Pancreas (tissue), 10 donors: ENCODE data around the gene ASIP. TPM values are rescaled to one million over a fixed set of nuclear protein-coding genes. Genes with fewer than 3 reads are reported as not detected.

Experiments
- ATAC-seq, 4 donors: fragments of 200-7000 bp; cut with Tn5 transposase; one replicate each; pipeline versions ENCODE4 v1.8.0 to v1.9.1; 2020; ENCODE audit warnings: mild to moderate bottlenecking in 4 of 4, moderate library complexity in 4 of 4
- DNase-seq, 6 donors: peaks; one replicate each; pipeline ENCODE4 v3.0.0-alpha.2; 2020
- FAIRE-seq: peaks from 2 replicates; lab custom pipeline; 2012; peaks lifted over from hg19 to GRCh38; lab: Jason Lieb, UNC
- H3K27ac ChIP-seq, 4 donors: fragments of 200-600 bp; sonication (generic); 1 replicate in 3 of 4; 2 replicates in 1 of 4; pipeline versions ENCODE4 v1.5.0 to v1.8.0; 2020
- H3K27me3 ChIP-seq, 4 donors: fragments of 200-600 bp; one replicate each; pipeline ENCODE4 v1.8.0; 2021
- H3K36me3 ChIP-seq, 3 donors: fragments of 200-600 bp; sonication (generic) in 1 of 3; one replicate each; pipeline versions ENCODE4 v1.5.0 to v1.8.0; 2020 to 2021
- H3K4me1 ChIP-seq, 3 donors: fragments of 200-600 bp; one replicate each; pipeline ENCODE4 v1.8.0; 2021
- H3K4me3 ChIP-seq, 4 donors: fragments of 200-600 bp; sonication (generic) in 2 of 4; one replicate each; pipeline versions ENCODE4 v1.5.0 to v1.8.0; 2020 to 2021
- H3K9me3 ChIP-seq, 4 donors: fragments of 200-600 bp; one replicate each; pipeline ENCODE4 v1.8.0; 2021
- WGBS, 2 donors: extraction: QIAGEN DNeasy Blood & Tissue Kit; methylation state at CpG; one replicate each; pipeline ENCODE4 v1.1.7; 2013; 5-methylcytosine and 5-hydroxymethylcytosine counted together
- intact Hi-C, 3 donors: fragments of 100-400 bp; cut with DNase I; formaldehyde crosslinking; loops; one replicate each; pipeline versions ENCODE4 v1.11.1 to v1.14.2; 2022
- polyA plus RNA-seq, 2 donors: library from polyadenylated mRNA; stranded (reverse); fragments of 200-250 nt; gene quantifications; one replicate each; pipeline ENCODE4 v1.2.3, GENCODE V29; 2013
- total RNA-seq, 6 donors: library from RNA; stranded (reverse); fragmentation: NEBNext Ultra II Directional in 4 of 6; extraction: Animal tissue kit (Norgen Biotek cat#: 25700) in 4 of 6; gene quantifications; one replicate each; pipeline versions ENCODE4 v1.2.1 to v1.2.4, GENCODE V29; 2021 to 2023
- TF ChIP-seq, protein P1 (sequence below), 4 donors: fragments of 200-600 bp; sonication (generic) in 3 of 4; IDR thresholded peaks; one replicate each; pipeline versions ENCODE4 v1.5.0 to v1.8.0; 2021; ENCODE audit warnings: antibody characterized with exemption in 4 of 4
- donor health status: healthy with polysubstance abuse.
- donor health status: DM: no; HTN: no; CAD: no; lungs with moderate emphysema.
- donor health status: DM: no; HTN: no; CAD: no.
- donor health status: control.
- donor health status: control.
- donor health status: Bipolar disorder and iron deficiency.
- donor health status: DM: yes; HTN: yes; CAD: no.
- donor health status: DM: no; HTN: no; CAD: no.
- donor health status: DM: no; HTN: no; CAD: no.
- donor health status: DM: yes; HTN: yes; CAD: no.

The ASIP gene
- total and polyA plus RNA-seq, 8 donors, result not detected

GRCh38 chr20:34242879-34243278 lies 1.7 kb downstream of the ASIP start:
- Histone ChIP-seq H3K27me3 (no peaks in the 10 kb centered on the region), H3K27ac (no peak overlapping the region), H3K9me3 (no peaks in the 10 kb centered on the region), H3K4me1 (peaks cover 0 to 8% (median 0%) of the 10 kb centered on the region in 3 donors), H3K4me3 (no peak overlapping the region), H3K36me3 (no peaks in the 10 kb centered on the region)
- ATAC-seq (peak in 2 of 4 donors; percentile 67), FAIRE-seq (no peak), DNase-seq (no peak)
- intact Hi-C loops, result no loop called here
- 37 to 39% methylated on average over 1 of the region's 1 CpG for WGBS, 2 donors
- TF ChIP-seq, protein P1, sequence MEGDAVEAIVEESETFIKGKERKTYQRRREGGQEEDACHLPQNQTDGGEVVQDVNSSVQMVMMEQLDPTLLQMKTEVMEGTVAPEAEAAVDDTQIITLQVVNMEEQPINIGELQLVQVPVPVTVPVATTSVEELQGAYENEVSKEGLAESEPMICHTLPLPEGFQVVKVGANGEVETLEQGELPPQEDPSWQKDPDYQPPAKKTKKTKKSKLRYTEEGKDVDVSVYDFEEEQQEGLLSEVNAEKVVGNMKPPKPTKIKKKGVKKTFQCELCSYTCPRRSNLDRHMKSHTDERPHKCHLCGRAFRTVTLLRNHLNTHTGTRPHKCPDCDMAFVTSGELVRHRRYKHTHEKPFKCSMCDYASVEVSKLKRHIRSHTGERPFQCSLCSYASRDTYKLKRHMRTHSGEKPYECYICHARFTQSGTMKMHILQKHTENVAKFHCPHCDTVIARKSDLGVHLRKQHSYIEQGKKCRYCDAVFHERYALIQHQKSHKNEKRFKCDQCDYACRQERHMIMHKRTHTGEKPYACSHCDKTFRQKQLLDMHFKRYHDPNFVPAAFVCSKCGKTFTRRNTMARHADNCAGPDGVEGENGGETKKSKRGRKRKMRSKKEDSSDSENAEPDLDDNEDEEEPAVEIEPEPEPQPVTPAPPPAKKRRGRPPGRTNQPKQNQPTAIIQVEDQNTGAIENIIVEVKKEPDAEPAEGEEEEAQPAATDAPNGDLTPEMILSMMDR (IDR thresholded peaks at IDR 0.05), result no peak

GRCh38 chr20:34243377-34243776 lies 2.2 kb downstream of the ASIP start:
- FAIRE-seq (no peak), DNase-seq (no peak)
- H3K4me1 ChIP-seq, result peaks cover 0 to 8% (median 0%) of the 10 kb centered on the region in 3 donors

GRCh38 chr20:34246126-34246626 lies 5.0 kb downstream of the ASIP start:
- FAIRE-seq, result no peak
- TF ChIP-seq, protein P1 (IDR thresholded peaks at IDR 0.05), result no peak
- H3K36me3 ChIP-seq, result no peaks in the 10 kb centered on the region
- 89 to 92% methylated on average over 2 of the region's 2 CpGs for WGBS, 2 donors
- DNase-seq, result no peak
- no peaks in the 10 kb centered on the region for H3K27me3 ChIP-seq
- no peak overlapping the region for H3K27ac ChIP-seq
- H3K4me1 ChIP-seq, result peaks cover 0 to 8% (median 0%) of the 10 kb centered on the region in 3 donors
- intact Hi-C loops, result no loop called here
- ATAC-seq, result no peak
- H3K4me3 ChIP-seq, result no peak overlapping the region
- no peaks in the 10 kb centered on the region for H3K9me3 ChIP-seq

More at GRCh38 chr20:34243377-34243776, 2.2 kb downstream of the ASIP start:
- no peaks in the 10 kb centered on the region for H3K27me3 ChIP-seq
- WGBS, 2 donors, result 48% methylated on average over 3 of the region's 3 CpGs
- H3K9me3 ChIP-seq, result no peaks in the 10 kb centered on the region
- no peaks in the 10 kb centered on the region for H3K36me3 ChIP-seq
- intact Hi-C loops, result no loop called here
- no peak overlapping the region for H3K4me3 ChIP-seq
- H3K27ac ChIP-seq, result no peak overlapping the region
- ATAC-seq, result no peak
- TF ChIP-seq, protein P1 (IDR thresholded peaks at IDR 0.05), result no peak

DNA sequence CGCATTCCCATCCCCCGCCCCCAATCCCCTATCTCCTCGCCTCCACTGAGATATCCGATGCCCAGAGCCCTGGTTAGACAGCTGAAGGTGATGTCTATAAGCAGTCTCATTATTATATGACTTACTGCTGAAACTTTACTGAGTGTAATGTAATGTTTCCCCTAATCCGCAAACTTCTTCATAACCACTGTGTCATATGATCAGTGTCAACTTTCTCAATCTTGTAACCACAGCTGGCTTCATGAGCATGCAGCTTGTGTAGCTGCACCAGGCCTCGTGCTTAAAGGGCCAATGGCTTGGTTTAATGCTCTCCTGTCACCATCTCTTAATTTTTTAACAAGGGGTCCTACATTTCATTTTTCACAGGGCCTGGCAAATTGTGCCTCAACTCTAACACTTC lies 8.1 kb downstream of the ASIP start:
- DNase-seq (no peak), ATAC-seq (peak in 2 of 4 donors; percentile 54 to 79), FAIRE-seq (no peak)
- 85 to 90% methylated on average over 6 of the region's 6 CpGs for WGBS, 2 donors
- H3K4me1 ChIP-seq, result no peaks in the 10 kb centered on the region
- H3K36me3 ChIP-seq, result no peaks in the 10 kb centered on the region
- no peaks in the 10 kb centered on the region for H3K27me3 ChIP-seq
- no peak overlapping the region for H3K27ac ChIP-seq
- H3K4me3 ChIP-seq, result no peak overlapping the region
- TF ChIP-seq, protein P1 (IDR thresholded peaks at IDR 0.05), result no peak
- intact Hi-C loops, result no loop called here
- no peaks in the 10 kb centered on the region for H3K9me3 ChIP-seq

- no peak for DNase-seq
- FAIRE-seq, result no peak
- Histone ChIP-seq H3K27me3 (no peaks in the 10 kb centered on the region), H3K4me1 (no peaks in the 10 kb centered on the region), H3K9me3 (no peaks in the 10 kb centered on the region), H3K4me3 (no peak overlapping the region), H3K27ac (no peak overlapping the region), H3K36me3 (no peaks in the 10 kb centered on the region)
- TF ChIP-seq, protein P1 (IDR thresholded peaks at IDR 0.05), result no peak
- intact Hi-C loops, result no loop called here
- no peak for ATAC-seq
These were observed 8.8 kb downstream of the ASIP start for GRCh38 chr20:34250005-34250404.
